RCC 7860 (cell line): ENCODE data around the gene ODAD4.
A peak's percentile ranks its signal among the peaks of the same experiment; 100 is the strongest.

Experiments
- DNase-seq: peaks from one replicate; pipeline ENCODE4 v3.0.0-alpha.2; 2015; ENCODE audit warnings: low spot score
- FAIRE-seq: peaks from 2 replicates; lab custom pipeline; 2012; peaks lifted over from hg19 to GRCh38; lab: Jason Lieb, UNC

Gene ODAD4

DNA sequence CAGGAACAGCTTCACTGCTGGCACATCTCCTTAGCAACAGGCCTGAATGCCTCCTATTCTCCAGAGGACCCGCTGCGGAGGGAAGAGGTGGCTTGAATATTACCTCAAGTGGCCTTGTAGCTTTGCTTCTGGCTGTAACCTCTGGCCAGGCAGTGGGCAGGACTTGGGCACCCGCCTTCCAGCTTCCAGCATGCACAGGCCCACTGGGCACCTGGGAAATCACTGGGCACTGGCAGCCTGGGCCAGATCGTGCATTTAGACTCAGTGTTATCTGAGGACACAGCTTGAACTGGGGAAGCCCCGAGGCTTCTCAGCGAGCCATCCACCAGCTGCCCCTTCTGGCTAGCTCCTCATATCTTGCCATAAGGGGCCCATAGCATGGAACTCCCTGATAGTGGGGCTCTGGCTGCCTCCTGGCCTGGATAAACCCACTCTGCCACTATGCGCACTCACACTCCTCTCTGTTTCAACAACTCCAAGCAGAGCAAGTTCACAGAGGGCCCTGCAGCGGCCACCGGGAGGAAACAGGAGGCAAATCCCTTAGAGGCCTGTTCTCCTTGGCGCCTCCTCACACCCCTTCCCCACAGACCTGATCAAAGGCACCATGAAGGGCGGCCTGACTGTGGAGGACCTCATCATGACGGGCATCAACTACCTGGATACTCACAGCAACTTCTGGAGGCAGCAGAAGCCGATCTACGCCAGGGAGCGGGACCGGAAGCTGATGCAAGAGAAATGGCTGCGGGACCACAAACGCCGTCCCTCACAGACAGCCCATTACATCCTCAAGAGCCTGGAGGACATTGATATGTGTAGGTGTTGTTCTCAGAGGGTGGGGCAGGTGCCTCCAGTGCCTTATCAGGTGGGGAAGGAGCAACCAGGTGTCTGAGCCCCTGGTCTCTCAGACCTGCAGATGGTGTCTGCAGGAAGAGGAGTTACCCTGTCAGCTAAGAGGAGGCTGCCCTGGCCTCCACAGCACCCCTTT is 7.8 kb downstream of the ODAD4 start:
- no peak for FAIRE-seq
- no peak for DNase-seq

DNA sequence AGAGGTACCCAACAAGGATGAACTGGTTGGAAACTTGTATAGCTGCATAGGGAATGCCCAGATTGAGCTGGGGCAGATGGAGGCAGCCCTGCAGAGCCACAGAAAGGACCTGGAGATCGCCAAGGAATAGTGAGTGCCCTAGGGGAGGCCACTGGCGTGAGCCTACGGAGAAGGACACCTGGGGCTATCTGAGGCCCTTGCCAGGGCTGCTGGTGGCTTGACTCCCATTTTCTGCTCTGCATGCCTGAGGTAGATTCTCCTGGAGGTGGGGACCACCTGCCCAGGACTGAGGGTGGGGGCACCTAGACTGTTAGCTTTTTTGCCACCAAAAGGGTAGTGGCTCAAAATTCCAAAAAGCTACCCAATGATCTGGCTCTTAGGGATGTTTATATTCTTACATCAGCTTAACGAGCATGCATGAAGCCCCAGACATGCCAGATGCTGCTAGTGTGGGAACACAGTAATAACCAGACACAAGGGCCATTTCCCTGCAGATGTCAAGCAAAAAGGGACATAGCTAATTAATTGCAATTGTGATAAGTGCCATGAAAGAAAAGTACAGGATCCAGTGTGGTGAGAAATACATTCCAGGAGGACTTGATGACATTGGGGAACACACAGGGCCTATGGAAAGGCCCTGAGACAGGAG is 8.8 kb downstream of the ODAD4 start:
- DNase-seq (no peak), FAIRE-seq (no peak)

GRCh38 chr17:41939693-41940090 is 9.3 kb downstream of the ODAD4 start:
- no peak for DNase-seq
- FAIRE-seq = no peak

DNA sequence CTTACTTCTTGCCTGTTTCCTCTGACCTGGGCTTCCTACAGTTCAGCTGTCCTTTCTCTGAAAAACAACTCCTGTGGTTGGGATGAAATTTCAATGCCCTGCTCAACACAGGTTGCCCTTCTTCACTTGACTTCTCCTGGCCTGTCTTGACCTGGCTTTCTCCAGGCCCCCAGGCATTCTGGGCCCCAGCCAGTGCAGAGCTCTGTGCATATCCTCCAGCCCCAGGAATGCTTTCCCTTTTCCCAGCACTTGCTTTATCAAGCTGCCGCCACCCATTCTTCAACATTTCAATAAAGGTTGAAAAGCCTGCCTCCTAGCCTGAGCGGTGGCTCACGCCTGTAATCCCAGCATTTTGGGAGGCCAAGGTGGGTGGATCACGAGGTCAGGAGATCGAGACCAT is 10.8 kb downstream of the ODAD4 start:
- no peak for DNase-seq
- no peak for FAIRE-seq

DNA sequence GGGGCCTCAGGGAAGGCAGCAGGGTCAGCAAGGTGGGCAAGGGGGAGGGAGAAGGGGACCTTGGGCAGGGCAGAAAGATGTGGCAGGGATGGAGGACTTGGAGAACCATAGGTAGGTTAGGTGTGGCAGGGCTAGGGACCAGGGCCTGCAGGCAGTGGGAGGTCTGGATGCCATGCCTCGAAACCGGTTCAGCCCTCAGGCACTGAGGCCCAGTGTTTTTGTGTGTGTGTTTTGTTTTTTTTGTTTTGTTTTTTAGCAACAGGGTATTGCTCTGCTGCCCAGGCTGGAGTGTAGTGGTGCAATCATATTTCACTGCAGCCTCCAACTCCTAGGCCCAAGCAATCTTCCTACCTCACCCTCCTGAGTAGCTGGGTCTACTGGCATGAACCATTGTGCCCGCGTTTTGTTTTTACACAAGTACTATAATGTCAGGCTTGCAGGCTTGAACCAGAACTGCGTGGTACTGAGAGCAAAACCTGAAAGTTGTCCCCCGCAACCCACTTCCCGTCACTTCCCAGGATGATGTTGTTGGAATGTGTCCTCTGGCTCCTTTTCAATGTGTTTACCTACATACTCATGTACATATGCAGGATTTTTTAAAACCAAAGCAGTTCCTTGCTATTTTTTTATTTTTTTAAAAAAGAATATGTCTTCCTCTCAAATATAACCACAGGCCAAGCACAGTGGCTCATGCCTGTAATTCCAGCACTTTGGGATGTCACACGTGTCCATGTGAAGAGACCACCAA is 12.4 kb downstream of the ODAD4 start:
- FAIRE-seq (no peak), DNase-seq (no peak)

DNA sequence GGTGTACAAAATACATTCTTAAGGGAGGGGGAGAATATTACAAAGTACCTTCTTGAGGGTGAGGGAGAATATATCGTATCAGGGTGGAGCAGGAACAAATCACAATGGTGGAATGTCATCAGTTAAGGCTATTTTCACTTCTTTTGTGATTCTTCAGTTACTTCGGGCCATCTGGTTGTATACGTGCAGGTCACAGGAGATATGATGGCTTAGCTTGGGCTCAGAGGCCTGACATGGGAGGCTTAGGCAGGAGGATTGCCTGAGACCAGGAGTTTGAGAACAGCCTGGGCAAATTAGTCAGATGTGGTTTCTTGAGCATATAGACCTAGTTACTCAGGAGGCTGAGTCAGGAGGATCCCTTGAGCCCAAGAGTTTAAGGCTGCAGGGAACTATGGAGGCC is 13.1 kb downstream of the ODAD4 start:
- DNase-seq (no peak), FAIRE-seq (no peak)

- no peak for DNase-seq
- FAIRE-seq = no peak
Measured at GRCh38 chr17:41944943-41945342, 14.5 kb downstream of the ODAD4 start.

DNA sequence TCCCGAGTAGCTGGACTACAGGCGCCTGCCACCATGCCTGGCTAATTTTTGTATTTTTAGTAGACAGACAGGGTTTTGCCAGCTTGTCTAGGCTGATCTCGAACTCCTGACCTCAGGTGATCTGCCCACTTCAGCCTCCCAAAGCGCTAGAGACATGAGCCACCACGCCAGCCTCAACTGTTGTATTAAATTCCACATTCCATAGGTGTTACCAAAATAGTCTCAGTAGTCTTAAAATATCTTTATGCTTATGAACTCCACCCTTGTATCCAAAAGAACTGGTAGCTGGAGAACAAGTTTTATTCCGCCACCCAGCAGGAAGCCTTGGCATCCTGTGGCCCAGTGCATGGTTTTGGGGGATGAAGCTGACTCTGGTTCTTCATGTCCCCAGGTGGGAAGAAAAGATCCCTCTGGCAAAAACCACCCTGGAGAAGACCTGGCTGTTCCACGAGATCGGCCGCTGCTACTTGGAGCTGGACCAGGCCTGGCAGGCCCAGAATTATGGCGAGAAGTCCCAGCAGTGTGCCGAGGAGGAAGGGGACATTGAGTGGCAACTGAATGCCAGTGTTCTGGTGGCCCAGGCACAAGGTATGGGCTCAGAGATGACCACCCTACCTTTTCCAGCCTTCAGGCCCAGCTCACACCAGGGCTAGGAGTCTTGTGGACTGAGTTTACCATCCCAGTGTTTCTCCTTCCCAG is 18.5 kb downstream of the ODAD4 start:
- FAIRE-seq = no peak
- no peak for DNase-seq

- FAIRE-seq (no peak), DNase-seq (no peak)
Measured at GRCh38 chr17:41956522-41956921, 26.1 kb downstream of the ODAD4 start.

- DNase-seq = peak; percentile 20
Measured at GRCh38 chr17:41957031-41957868, 26.8 kb downstream of the ODAD4 start.

GRCh38 chr17:41957869-41958439 is 27.5 kb downstream of the ODAD4 start:
- FAIRE-seq = no peak
- no peak for DNase-seq

More at GRCh38 chr17:41957031-41957868, 26.8 kb downstream of the ODAD4 start:
- no peak for FAIRE-seq

- FAIRE-seq (no peak), DNase-seq (no peak)
Measured at GRCh38 chr17:41959030-41959335, 28.6 kb downstream of the ODAD4 start.

GRCh38 chr17:41959336-41960095 is 29.1 kb downstream of the ODAD4 start:
- DNase-seq (peak; percentile 16), FAIRE-seq (no peak)

GRCh38 chr17:41962111-41962510 is 31.7 kb downstream of the ODAD4 start:
- no peak for DNase-seq
- FAIRE-seq = no peak

DNA sequence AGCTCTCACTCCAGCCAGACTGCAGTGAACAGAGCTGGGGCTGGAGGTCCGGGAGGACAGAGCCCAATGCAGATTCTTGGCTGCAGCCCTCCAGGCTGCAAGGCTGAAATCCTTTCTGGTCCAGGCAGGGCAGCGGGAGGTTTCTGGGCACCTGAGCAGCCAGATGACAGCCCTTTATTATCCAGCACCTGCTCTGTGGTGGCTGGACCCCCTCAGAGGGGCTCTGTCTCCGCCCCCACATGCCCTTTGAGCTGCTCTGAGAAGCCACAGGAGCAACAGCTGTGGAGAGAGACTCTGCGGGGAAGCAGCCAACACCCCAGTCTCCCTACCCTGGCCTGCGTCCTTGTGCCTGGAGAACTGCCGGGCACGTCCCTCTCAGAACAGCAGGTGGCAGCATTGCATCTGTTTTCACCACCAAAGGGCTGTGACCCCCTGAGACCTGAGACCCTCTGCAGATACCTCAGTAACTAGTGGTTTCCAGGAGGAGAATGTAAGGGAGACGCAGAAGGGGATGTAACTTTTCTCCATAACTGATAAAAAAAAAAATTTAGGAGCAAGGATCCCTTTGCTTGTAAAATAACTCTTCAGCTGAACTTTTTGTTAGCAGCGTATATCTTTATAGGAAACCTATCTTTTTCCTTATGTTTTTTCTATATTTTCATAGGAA is 32.5 kb downstream of the ODAD4 start:
- peak; percentile 18 for DNase-seq
- FAIRE-seq = no peak

DNA sequence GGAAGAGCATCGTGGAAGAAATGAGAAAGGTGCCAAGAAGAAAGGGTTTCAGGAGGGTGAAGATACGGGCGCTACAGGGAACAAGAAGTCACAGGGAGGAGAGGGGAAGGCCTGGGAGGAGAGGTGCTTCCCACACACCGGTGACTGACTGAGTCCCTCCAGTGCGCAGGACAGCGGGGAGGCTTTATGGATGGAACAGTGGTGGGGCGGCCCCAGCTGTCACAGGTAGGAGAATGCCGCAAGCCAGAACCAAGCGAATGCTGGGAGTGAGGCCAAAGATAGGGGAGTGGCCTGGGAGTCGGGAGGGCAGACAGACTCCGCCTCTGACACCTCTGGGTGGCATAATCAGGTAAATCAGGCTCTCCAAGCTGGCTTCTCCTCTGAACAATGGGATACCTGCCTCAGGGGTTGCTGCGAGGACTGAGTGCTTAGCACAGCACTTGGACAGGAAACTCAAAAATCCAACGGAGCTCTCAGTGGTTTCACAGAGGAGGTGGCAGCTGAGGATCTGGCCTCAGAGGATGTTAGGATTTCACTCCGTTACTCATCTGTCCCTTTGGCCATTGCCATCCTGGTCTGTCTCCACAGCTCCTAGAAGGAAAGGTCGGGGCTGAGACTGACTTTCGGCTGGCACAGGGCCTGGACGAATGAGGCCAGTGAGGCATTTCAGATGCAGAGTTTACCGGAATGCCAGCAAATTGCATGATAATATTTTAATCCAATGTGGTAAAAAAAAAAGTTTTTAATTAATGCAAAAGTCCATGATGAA is 35.5 kb downstream of the ODAD4 start:
- DNase-seq = peak; percentile 33

GRCh38 chr17:41966463-41967140 is 36.2 kb downstream of the ODAD4 start, which contains the start of gene CNP:
CNP (plus strand) TSS chr17:41966795; CDS start chr17:41966885, 90 bp downstream.
- FAIRE-seq (no peak), DNase-seq (peak; percentile 62)

More for the DNA sequence above, 35.5 kb downstream of the ODAD4 start:
- FAIRE-seq = no peak
